Left lung (tissue), 10 donors: Measurements from ENCODE around the gene GADD45G. TPM values are rescaled to one million over a fixed set of nuclear protein-coding genes. Genes with fewer than 3 reads are reported as not detected.

Experiments used
- ATAC-seq: fragments of 200-7000 bp; cut with Tn5 transposase; one replicate; pipeline ENCODE4 v1.9.1; 2020; ENCODE audit warnings: moderate library complexity
- DNase-seq, 4 donors: peaks; one replicate each; pipeline ENCODE4 v3.0.0-alpha.2; 2013 to 2020
- H3K27ac ChIP-seq, 2 donors: fragments of 200-600 bp; sonication (generic) in 1 of 2; one replicate each; pipeline versions ENCODE4 v1.5.0 to v1.8.0; 2020 to 2021
- H3K27me3 ChIP-seq, 2 donors: fragments of 200-600 bp; sonication (generic) in 1 of 2; one replicate each; pipeline versions ENCODE4 v1.5.0 to v1.8.0; 2020 to 2021
- H3K36me3 ChIP-seq, 2 donors: fragments of 200-600 bp; sonication (generic) in 1 of 2; one replicate each; pipeline versions ENCODE4 v1.5.0 to v1.8.0; 2020 to 2021
- H3K4me1 ChIP-seq, 2 donors: fragments of 200-600 bp; one replicate each; pipeline ENCODE4 v1.8.0; 2021
- H3K4me3 ChIP-seq, 2 donors: fragments of 200-600 bp; sonication (generic) in 1 of 2; one replicate each; pipeline versions ENCODE4 v1.5.0 to v1.8.0; 2020 to 2021; ENCODE audit warnings: mild to moderate bottlenecking in 1 of 2
- H3K9me3 ChIP-seq, 2 donors: fragments of 200-600 bp; sonication (generic) in 1 of 2; one replicate each; pipeline versions ENCODE4 v1.5.0 to v1.8.0; 2020 to 2021
- CTCF ChIP-seq, 2 donors: fragments of 200-600 bp; sonication (generic) in 1 of 2; IDR thresholded peaks; one replicate each; pipeline versions ENCODE4 v1.5.0 to v1.8.0; 2021; ENCODE audit warnings: antibody characterized with exemption in 2 of 2
- intact Hi-C, 2 donors: fragments of 100-400 bp; cut with DNase I; formaldehyde crosslinking; loops; one replicate each; pipeline versions ENCODE4 v1.11.2 to v1.14.2; 2022
- polyA plus RNA-seq, 6 donors: library from polyadenylated mRNA; unstranded; fragments of 120-200 nt; gene quantifications; one replicate each; pipeline ENCODE4 v1.2.1, GENCODE V29; 2013; ENCODE audit not compliant: insufficient read length in 6 of 6
- total RNA-seq, 2 donors: library from RNA; stranded (reverse); fragmentation: NEBNext Ultra II Directional; extraction: Animal tissue kit (Norgen Biotek cat#: 25700); gene quantifications; one replicate each; pipeline ENCODE4 v1.2.1, GENCODE V29; 2021
- donor health status: DM: no; HTN: yes; CAD: no.
- donor health status: DM: no; HTN: no; CAD: no.

The GADD45G gene
- total and polyA plus RNA-seq, 8 donors: 3.9 to 12.6 (median 4.9) TPM

GRCh38 chr9:89613912-89614892 lies 9.4 kb downstream of the GADD45G start:
- Histone ChIP-seq H3K36me3 (no peaks in the 10 kb centered on the region), H3K9me3 (peaks cover 0 to 4% of the 10 kb centered on the region in 2 donors), H3K27ac (no peak overlapping the region), H3K27me3 (no peaks in the 10 kb centered on the region), H3K4me3 (no peak overlapping the region), H3K4me1 (no peaks in the 10 kb centered on the region)
- intact Hi-C loops: no loop called here
- DNase-seq (no peak), ATAC-seq (no peak)
- TF ChIP-seq CTCF (IDR thresholded peaks at IDR 0.05): no peak

GRCh38 chr9:89615661-89616060 lies 10.8 kb downstream of the GADD45G start:
- no peak overlapping the region for H3K27ac ChIP-seq
- peaks cover 0 to 4% of the 10 kb centered on the region in 2 donors for H3K9me3 ChIP-seq
- no peaks in the 10 kb centered on the region for H3K27me3 ChIP-seq
- no peak overlapping the region for H3K4me3 ChIP-seq
- no peak for TF ChIP-seq CTCF (IDR thresholded peaks at IDR 0.05)
- H3K4me1 ChIP-seq: no peaks in the 10 kb centered on the region
- DNase-seq (no peak), ATAC-seq (no peak)
- no peaks in the 10 kb centered on the region for H3K36me3 ChIP-seq
- intact Hi-C loops: no loop called here

- intact Hi-C loops: no loop called here
- peaks cover 0 to 4% of the 10 kb centered on the region in 2 donors for H3K9me3 ChIP-seq
- no peaks in the 10 kb centered on the region for H3K4me1 ChIP-seq
- H3K36me3 ChIP-seq: no peaks in the 10 kb centered on the region
- no peaks in the 10 kb centered on the region for H3K27me3 ChIP-seq
- DNase-seq (no peak), ATAC-seq (no peak)
- H3K27ac ChIP-seq: no peak overlapping the region
- H3K4me3 ChIP-seq: no peak overlapping the region
- TF ChIP-seq CTCF (IDR thresholded peaks at IDR 0.05): no peak
Observed at GRCh38 chr9:89616411-89616810, 11.6 kb downstream of the GADD45G start.

- H3K27ac ChIP-seq: no peak overlapping the region
- H3K4me3 ChIP-seq: no peak overlapping the region
- H3K4me1 ChIP-seq: peaks cover 0 to 6% of the 10 kb centered on the region in 2 donors
- no peak for TF ChIP-seq CTCF (IDR thresholded peaks at IDR 0.05)
- H3K36me3 ChIP-seq: no peaks in the 10 kb centered on the region
- no peaks in the 10 kb centered on the region for H3K9me3 ChIP-seq
- DNase-seq (peak in 1 of 4 donors; percentile 50), ATAC-seq (peak; percentile 91)
- intact Hi-C loops: no loop called here
- H3K27me3 ChIP-seq: no peaks in the 10 kb centered on the region
Observed at GRCh38 chr9:89617978-89618377, 13.2 kb downstream of the GADD45G start.

- no peak overlapping the region for H3K27ac ChIP-seq
- H3K27me3 ChIP-seq: no peaks in the 10 kb centered on the region
- ATAC-seq: no peak
Observed at GRCh38 chr9:89619019-89619418, 14.2 kb downstream of the GADD45G start.

More at GRCh38 chr9:89619019-89619418, 14.2 kb downstream of the GADD45G start:
- no peak for TF ChIP-seq CTCF (IDR thresholded peaks at IDR 0.05)
- H3K9me3 ChIP-seq: no peaks in the 10 kb centered on the region
- peaks cover 5 to 14% of the 10 kb centered on the region in 2 donors for H3K4me1 ChIP-seq
- no peaks in the 10 kb centered on the region for H3K36me3 ChIP-seq
- H3K4me3 ChIP-seq: no peak overlapping the region
- intact Hi-C loops: no loop called here
- DNase-seq: no peak
